Activated T-cell treated with anti-CD3 and anti-CD28 coated beads, Interleukin-2, amount 50 U/mL, for 4 hours (primary cell): ENCODE results near the gene EGFL6. TPM values are rescaled to one million over a fixed set of nuclear protein-coding genes. Genes with fewer than 3 reads are reported as not detected.
"Not testable (repeated sequence)": the region's sequence is repeated elsewhere in the genome, so short reads cannot be mapped to it uniquely, and the experiment has no call there.

Source experiments
- ATAC-seq, 2 donors: fragments of 200-7000 bp; cut with Tn5 transposase; one replicate each; pipeline ENCODE4 v1.10.0; 2021
- DNase-seq: peaks from one replicate; pipeline ENCODE4 v3.0.0-alpha.2; 2020
- H3K27me3 Mint-ChIP-seq: one replicate; pipeline ENCODE4 v1.8.0; 2021; ENCODE audit warnings: low read depth, mixed read lengths
- H3K36me3 Mint-ChIP-seq: one replicate; pipeline ENCODE4 v1.8.0; 2022; ENCODE audit warnings: mixed read lengths; ENCODE audit not compliant: insufficient read depth
- H3K4me1 Mint-ChIP-seq: one replicate; pipeline ENCODE4 v1.8.0; 2021; ENCODE audit warnings: low read depth, mixed read lengths
- H3K4me3 Mint-ChIP-seq: one replicate; pipeline ENCODE4 v1.8.0; 2021; ENCODE audit warnings: mild to moderate bottlenecking, moderate library complexity, mixed read lengths
- H3K9me3 Mint-ChIP-seq: one replicate; pipeline ENCODE4 v1.8.0; 2021; ENCODE audit warnings: mixed read lengths
- total RNA-seq, 3 donors: library from RNA; stranded (reverse); gene quantifications; one replicate each; pipeline ENCODE4 v1.2.1, GENCODE V29; 2021

Gene EGFL6
- total RNA-seq, 3 donors from 2014 or later: 0.13 to 0.30 (median 0.24) TPM

DNA sequence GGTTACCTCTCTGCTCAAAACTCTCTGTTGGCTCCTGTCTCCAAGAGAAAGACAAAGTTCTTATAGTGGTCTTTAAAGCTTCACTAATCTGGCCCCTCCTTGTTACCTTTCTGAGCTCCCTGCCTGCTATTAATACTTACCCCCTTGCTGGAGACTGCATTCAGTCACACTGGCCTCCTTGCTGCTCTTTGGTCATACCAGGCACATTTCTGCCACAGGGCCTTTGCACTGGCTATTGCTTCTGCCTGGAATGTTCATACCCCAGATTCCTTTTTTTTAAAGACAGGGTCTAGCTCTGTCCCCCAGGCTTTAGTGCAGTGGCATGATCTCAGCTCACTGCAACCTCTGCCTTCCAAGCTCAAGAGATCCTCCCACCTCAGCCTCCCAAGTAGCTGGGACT lies 103.6 kb downstream of the EGFL6 start:
- no peaks in the 10 kb centered on the region for H3K9me3 Mint-ChIP-seq
- ATAC-seq (no peak), DNase-seq (no peak)
- H3K27me3 Mint-ChIP-seq: no peaks in the 10 kb centered on the region
- peaks cover 20% of the 10 kb centered on the region for H3K4me1 Mint-ChIP-seq
- no peak overlapping the region for H3K4me3 Mint-ChIP-seq
- peaks cover 6% of the 10 kb centered on the region for H3K36me3 Mint-ChIP-seq

DNA sequence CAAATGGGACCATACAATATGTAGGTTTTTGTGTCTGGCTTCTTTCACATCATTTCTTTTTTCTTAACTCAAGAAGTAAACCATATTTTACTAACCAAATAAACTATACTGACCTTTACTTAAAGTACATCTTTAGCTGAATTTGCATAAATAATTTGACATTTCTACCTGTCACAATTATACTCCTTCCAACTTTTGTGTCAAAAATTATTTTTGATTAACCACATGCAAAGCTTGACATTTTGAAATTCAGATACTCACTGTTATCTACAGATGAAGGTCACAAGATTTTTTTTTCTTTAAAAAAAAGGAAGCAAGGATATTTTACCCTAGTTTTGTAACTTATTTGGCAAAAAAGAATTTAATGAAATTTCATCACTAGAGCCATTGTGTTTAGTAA lies 107.5 kb downstream of the EGFL6 start:
- no peaks in the 10 kb centered on the region for H3K27me3 Mint-ChIP-seq
- ATAC-seq (no peak), DNase-seq (no peak)
- H3K4me1 Mint-ChIP-seq: no peaks in the 10 kb centered on the region
- no peak overlapping the region for H3K4me3 Mint-ChIP-seq
- peaks cover 3% of the 10 kb centered on the region for H3K36me3 Mint-ChIP-seq
- H3K9me3 Mint-ChIP-seq: no peaks in the 10 kb centered on the region

DNA sequence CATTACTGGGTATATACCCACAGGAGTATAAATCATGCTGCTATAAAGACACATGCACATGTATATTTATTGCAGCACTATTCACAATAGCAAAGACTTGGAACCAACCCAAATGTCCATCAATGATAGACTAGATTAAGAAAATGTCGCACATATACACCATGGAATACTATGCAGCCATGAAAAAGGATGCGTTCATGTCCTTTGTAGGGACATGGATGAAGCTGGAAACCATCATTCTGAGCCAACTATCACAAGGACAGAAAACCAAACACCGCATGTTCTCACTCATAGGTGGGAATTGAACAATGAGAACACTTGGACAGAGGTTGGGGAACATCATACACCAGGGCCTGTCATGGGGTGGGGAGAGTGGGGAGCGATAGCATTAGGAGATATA lies 110.3 kb downstream of the EGFL6 start:
- H3K27me3 Mint-ChIP-seq, ATAC-seq, H3K9me3 Mint-ChIP-seq, H3K4me1 Mint-ChIP-seq, H3K4me3 Mint-ChIP-seq, DNase-seq, H3K36me3 Mint-ChIP-seq: not testable (repeated sequence)

DNA sequence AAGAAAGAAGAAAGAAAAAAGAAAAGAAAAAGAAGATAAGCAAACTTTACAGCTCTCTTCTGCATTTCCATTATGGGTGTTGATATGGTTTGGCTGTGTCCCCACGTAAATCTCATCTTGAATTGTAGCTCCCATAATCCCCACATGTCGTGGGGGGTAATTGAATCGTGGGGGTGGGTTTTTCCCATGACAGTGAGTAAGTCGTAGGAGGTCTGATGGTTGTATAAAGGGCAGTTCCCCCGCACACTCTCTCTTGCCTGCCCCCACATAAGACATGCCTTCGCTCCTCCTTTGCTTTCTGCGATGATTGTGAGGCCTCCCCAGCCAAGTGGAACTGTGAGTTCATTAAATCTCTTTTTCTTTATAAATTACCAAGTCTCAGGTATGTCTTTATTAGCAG lies 112.2 kb downstream of the EGFL6 start:
- Mint-ChIP-seq H3K27me3 (no peaks in the 10 kb centered on the region), H3K36me3 (no peaks in the 10 kb centered on the region), H3K4me1 (peaks cover 12% of the 10 kb centered on the region), H3K4me3 (no peak overlapping the region), H3K9me3 (no peaks in the 10 kb centered on the region)
- DNase-seq (no peak), ATAC-seq (no peak)

Other genes starting within 250 kb of the EGFL6 start
- gene ATXN3L, start 249.5 kb upstream of the EGFL6 start, total RNA-seq: not detected
- gene TCEANC, start 83.5 kb downstream of the EGFL6 start, total RNA-seq: 1 to 10 TPM; 1.4 to 2.2 (median 1.4) TPM
- gene RAB9A, start 119.5 kb downstream of the EGFL6 start, total RNA-seq: 10 to 100 TPM; 11.8 to 17.8 (median 17.3) TPM
- 10 to 100 TPM; 11.7 to 19.9 (median 15.8) TPM for gene TRAPPC2, start 165.0 kb downstream of the EGFL6 start, total RNA-seq
- 10 to 100 TPM; 20.0 to 26.8 (median 20.1) TPM for gene OFD1, start 165.1 kb downstream of the EGFL6 start, total RNA-seq
- under 1 TPM; 0.08 to 0.13 (median 0.10) TPM for gene GPM6B, start 247.5 kb downstream of the EGFL6 start, total RNA-seq